Activated naive CD4-positive, alpha-beta T cell treated with Interleukin-2 at 50 U/mL for 16 hours (primary cell): Measurements from ENCODE around the gene NUAK2.

Source experiments
- DNase-seq: peaks from one replicate; pipeline ENCODE4 v3.0.0-alpha.2; 2020

Gene NUAK2

DNA sequence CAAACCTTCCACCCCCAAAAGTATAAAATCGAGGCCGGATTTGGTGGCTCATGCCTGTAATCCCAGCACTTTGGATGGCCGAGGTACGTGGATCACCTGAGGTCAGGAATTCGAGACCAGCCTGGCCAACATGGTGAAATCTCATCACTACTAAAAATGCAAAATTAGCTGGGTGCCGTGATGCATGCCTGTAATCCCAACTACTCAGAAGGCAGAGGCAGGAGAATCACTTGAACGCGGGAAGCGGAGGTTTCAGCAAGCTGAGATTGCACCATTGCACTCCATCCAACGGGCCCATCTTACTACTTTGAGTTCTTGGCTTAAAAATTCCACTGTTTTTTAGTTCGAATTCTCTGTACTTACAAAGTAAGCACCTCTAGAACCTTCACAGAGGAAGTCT lies 24.2 kb upstream of the NUAK2 start:
- no peak for DNase-seq

DNA sequence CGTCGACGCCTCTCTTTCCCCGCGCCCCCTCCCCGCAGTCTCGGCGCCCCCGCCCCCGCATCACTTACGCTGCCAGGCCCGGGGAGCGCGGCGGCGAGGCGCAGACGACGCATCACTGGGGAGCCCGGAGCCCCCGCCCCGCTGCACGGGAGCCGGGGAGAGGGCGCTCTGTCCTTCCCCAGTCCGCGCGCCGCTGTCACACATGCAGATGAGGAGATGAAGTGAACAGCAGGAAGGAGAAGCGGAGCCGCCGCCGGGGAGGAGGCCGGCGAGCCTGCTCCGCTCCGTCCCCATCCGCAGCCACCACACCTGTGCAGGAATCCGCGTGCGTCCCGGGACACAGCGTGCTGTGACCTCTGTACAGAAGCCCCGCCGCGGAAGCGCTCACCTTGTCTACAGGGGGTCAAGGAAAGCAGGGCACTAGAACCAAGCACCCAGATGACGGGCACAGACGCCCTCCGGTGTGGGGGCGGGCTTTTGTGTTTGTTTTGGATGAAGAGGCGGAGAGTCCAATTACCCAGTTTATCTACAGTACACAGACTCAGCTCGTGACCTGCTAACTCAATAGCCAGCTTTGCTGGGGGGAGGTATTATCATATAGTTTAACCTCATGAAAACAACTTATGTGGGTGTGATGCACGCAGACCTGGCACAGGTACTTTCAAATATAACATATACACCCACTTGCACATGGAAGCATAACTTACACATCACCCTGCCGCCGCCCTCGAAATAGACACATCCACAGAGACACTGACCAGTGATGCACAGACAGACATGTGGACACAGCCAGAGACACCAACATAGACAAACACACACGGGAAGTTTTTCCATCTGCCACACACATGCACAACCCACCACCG lies 22.8 kb upstream of the NUAK2 start:
- DNase-seq: peak; percentile 55

GRCh38 chr1:205343431-205344065 lies 22.0 kb upstream of the NUAK2 start:
- DNase-seq: no peak

DNA sequence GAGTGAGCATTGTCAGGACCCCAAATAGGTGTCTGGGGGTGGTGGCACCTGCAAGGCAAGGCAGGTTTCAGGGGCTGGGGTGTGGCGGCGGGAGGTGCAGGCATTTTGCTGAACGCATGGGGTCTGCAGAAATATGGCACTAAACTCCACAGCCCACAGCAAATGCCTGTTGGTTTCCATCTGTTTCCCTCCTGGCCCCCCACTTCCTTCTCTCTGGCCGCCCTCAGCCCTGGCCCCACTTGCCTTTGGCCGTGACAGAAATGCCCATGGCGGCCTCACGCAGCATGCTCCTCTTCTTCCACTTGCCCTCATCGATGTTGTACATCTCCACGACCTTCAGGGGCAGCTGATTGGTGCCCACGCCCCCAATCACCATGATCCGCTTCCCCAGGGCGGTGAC lies 21.4 kb upstream of the NUAK2 start:
- DNase-seq: no peak

- DNase-seq: no peak
Measured at GRCh38 chr1:205340676-205341075, 19.1 kb upstream of the NUAK2 start.

DNA sequence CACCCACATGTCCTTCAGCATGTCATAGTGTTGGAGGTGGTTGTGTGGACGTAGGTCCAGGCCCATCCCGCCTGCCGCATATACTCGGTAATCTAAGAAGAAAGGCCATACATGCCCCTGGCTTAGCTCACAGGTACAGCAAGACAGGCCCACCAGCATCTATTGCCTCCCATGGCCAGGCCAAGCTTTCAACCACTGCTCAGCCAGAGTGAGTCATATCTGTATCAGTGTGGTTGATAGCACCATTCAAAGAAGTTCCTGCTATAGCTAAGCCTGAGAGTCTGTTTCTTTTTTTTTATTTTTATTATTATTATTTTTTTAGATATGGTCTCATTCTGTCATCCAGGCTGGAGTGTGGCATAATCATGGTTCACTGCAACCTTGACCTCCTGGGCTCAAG lies 18.2 kb upstream of the NUAK2 start:
- DNase-seq: no peak

DNA sequence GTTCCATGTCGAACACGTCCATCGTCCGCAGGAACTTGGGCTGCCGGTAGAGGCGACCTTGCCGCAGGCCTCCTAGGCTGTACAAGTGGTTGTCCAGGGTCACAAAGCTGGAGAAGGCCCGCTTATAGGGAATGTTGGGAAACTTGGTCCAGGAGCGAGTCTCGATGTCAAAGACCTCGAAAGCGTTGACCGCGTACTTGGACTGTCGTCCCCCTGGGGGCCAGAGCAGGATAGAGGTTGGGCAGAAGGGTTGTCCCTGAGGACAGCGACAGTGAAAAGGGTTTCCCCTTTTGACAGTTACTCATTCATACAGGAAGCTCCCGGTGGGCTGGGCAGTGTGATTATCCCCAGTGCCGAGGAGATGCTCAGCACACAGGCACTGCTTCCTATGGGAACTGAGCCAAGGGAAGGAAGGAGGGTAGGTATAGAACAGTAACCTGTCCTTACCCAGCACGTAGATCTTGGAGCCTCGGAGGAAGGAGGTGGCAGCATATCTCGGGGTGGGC lies 17.7 kb upstream of the NUAK2 start:
- DNase-seq: no peak

GRCh38 chr1:205338011-205338410 lies 16.5 kb upstream of the NUAK2 start:
- DNase-seq: no peak

GRCh38 chr1:205337481-205337880 lies 15.9 kb upstream of the NUAK2 start:
- DNase-seq: no peak

GRCh38 chr1:205335692-205336091 lies 14.1 kb upstream of the NUAK2 start:
- DNase-seq: peak; percentile 77

GRCh38 chr1:205332015-205332791 lies 10.7 kb upstream of the NUAK2 start:
- no peak for DNase-seq

GRCh38 chr1:205330150-205330549 lies 8.6 kb upstream of the NUAK2 start:
- DNase-seq: no peak

DNA sequence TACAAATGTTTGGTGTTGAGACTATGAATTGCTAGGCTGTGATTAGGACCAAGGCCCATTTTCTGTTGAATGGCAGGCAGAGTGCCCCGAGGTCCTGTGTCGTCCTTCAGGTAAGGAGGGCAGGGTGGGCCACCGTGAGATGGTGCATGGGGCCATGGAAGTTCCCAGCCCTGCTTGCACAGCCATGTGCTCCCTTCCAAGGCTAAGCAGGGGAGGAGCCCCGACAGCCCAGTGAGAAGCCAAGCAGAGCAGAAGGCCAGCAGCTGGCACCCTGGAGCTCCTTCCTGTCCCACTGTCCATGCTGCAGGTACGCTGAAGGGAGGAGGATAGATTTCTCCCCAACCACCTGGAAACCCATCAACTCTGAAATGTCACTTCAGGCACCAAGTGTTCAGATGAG lies 8.2 kb upstream of the NUAK2 start:
- no peak for DNase-seq

GRCh38 chr1:205328476-205328875 lies 6.9 kb upstream of the NUAK2 start:
- no peak for DNase-seq

DNA sequence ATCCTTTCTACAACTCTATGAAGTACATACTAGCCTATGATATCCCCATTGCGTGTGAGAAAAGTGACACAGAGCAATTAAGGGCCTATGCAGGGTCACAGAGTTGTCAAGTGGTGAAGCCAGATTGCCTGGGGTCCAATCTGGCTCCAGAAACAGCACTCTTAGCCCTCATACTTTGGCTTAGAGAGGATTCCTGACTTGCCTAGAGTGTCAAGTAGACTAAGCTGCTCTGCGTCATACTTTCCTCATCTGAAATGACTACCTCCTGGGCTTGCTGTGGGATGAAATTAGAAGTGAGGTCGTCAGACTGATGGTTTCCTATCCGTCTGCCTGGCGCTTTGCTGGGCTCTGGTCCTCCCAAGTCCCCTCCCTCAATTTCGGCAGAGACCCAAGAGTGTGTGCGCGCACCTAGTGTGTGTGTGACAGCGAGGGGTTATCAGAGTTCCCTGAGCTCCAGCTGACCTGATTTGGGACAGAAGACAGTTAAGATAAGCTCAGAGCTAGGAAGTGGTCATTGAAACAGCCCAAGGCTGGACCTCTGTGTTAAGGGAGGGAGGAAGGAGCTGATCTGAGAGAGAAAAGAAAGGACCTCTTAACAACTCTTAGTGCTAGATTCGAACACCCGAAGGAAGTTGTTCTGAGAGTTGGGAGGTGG lies 5.4 kb upstream of the NUAK2 start:
- no peak for DNase-seq

GRCh38 chr1:205325334-205325884 lies 3.9 kb upstream of the NUAK2 start:
- peak; percentile 43 for DNase-seq

DNA sequence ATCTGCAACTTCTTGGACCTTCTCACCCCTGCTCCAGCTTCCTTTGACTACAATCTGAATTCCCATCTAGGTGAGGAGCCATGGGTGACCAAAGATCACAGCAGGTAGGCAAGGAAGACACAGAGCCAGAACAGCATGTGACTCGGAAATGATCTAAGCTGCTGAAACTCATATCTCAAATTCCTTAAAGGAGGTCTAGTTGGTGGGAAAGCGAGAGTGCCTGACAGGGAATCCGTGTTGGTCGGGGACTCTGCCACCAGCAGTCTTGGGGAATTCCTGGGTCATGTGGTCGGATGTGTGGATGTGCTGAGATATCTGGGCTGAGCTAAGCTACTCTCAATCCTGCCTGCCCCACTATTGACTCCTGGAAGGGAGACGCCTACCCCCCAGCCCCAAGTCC lies 3.2 kb upstream of the NUAK2 start:
- DNase-seq: no peak

- no peak for DNase-seq
Measured at GRCh38 chr1:205323794-205324193, 2.2 kb upstream of the NUAK2 start.

- DNase-seq: no peak
Measured at GRCh38 chr1:205321959-205322283, 376 bp upstream of the NUAK2 start.

DNA sequence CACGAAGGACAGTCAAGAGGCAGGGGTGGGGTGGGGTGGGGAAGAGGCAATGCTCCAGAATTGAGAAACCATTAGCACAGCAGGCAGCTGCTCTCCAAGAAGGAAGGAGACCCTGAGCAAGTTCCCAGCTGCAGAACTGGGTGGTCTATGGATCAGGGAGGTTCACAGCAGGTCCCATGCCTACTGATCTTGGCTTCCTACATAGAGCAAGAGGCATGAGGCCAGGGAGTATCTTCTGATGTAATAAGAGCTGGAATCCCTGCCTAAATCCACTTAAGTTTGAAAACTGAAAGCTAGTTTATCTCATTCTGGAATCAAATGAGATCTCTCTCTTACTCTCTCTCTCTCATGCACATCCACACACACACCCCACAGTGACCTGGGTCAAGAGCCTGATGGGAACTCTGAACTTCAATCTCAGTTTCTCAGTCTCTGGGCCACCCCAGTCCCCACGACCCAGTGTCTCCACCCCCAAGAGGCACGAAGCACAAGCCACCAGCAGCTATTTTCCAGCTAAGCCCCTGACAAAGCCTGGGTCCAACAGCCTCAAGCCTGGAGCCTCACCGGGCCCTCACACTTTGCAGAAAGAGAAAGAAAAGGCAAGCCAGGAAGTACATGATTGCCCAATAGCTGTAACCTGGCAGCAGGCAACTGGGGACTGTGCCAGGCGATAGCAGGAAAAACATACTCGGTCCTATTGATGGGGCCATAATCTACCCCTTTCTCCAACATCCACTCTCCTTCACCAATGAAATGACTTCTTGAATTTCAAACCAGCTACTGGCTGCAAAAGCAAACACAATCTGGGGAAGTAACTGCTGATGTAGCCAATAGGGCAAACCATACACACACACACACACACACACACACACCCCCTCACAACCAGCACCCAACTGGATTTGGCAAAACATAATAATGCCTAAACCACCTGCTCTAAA lies 2.2 kb downstream of the NUAK2 start:
- DNase-seq: peak; percentile 31

- no peak for DNase-seq
Measured at GRCh38 chr1:205318231-205318991, 3.1 kb downstream of the NUAK2 start.
